ENCODE results near the gene GNB1L.

DNA sequence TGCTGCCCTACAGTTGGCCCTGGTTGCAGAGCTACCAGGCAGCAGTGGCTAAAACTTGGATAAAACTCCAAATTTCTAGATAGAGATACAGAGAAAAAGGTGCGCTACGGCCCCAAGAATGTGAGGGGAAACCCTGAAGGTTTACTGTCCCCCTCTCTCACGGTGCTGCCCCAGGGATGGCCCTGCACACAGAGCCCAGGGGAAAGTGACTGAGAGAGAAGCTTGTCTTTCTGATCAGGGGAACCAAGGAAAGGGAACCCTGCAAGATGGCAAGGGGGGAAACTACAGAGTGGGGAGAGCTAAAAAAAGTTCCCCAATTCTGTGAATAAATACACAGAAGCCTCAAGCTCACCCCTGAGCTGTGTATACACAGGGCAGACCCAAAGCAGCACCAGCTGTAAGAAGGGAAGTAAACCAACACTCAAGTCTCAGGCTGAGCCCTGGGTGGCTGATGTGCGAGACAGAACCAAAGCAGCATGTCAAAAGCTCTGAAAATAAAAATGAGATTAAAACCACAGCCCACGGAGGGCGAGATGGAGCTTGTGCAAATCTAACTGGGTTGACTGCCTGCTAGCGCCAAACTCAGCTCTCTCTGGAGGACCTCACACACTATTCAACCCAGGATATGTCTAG, 22.1 kb downstream of the GNB1L start:
- TF ChIP-seq, protein P1, sequence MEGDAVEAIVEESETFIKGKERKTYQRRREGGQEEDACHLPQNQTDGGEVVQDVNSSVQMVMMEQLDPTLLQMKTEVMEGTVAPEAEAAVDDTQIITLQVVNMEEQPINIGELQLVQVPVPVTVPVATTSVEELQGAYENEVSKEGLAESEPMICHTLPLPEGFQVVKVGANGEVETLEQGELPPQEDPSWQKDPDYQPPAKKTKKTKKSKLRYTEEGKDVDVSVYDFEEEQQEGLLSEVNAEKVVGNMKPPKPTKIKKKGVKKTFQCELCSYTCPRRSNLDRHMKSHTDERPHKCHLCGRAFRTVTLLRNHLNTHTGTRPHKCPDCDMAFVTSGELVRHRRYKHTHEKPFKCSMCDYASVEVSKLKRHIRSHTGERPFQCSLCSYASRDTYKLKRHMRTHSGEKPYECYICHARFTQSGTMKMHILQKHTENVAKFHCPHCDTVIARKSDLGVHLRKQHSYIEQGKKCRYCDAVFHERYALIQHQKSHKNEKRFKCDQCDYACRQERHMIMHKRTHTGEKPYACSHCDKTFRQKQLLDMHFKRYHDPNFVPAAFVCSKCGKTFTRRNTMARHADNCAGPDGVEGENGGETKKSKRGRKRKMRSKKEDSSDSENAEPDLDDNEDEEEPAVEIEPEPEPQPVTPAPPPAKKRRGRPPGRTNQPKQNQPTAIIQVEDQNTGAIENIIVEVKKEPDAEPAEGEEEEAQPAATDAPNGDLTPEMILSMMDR (IDR thresholded peaks at IDR 0.05), result no peak
- no peak for TF ChIP-seq EZH2 (IDR thresholded peaks at IDR 0.05; ENCODE audit: borderline replicate concordance, insufficient read depth, low read depth, low read length, poor library complexity, severe bottlenecking)

All from B cell (primary cell).